Gastroesophageal sphincter (tissue), 4 donors: ENCODE measurements around the gene ASB10. TPM values are rescaled to one million over a fixed set of nuclear protein-coding genes. Genes with fewer than 3 reads are reported as not detected.

Source experiments
- ATAC-seq: fragments of 150-250 bp; one replicate; pipeline ENCODE4 v1.9.1; 2016; ENCODE audit warnings: mild to moderate bottlenecking, moderate library complexity
- H3K27ac ChIP-seq, 4 donors: fragments of 200-600 bp; sonication (generic) in 3 of 4; 1 replicate in 3 of 4; 2 replicates in 1 of 4; pipeline ENCODE4 v1.5.1; 2016 to 2019
- H3K27me3 ChIP-seq: fragments of 200-600 bp; sonication (generic); one replicate; pipeline ENCODE4 v1.5.1; 2019
- H3K36me3 ChIP-seq, 2 donors: fragments of 200-600 bp; sonication (generic); one replicate each; pipeline ENCODE4 v1.5.1; 2019; ENCODE audit warnings: control low read depth in 1 of 2
- H3K4me1 ChIP-seq, 3 donors: fragments of 200-600 bp; sonication (generic); 1 replicate in 2 of 3; 2 replicates in 1 of 3; pipeline ENCODE4 v1.5.1; 2016 to 2019; ENCODE audit warnings: control low read depth in 2 of 3
- H3K4me3 ChIP-seq, 2 donors: fragments of 200-600 bp; sonication (generic); one replicate each; pipeline ENCODE4 v1.5.1; 2019; ENCODE audit warnings: mild to moderate bottlenecking in 1 of 2, moderate library complexity in 1 of 2
- H3K9me3 ChIP-seq, 3 donors: fragments of 200-600 bp; sonication (generic); one replicate each; pipeline ENCODE4 v1.5.1; 2017 to 2019; ENCODE audit warnings: control low read depth in 2 of 3
- EP300 ChIP-seq: sonication (generic); formaldehyde crosslinking; IDR thresholded peaks from one replicate; pipeline ENCODE4 v1.6.1; 2017; ENCODE audit warnings: antibody characterized with exemption, mild to moderate bottlenecking
- POLR2A ChIP-seq, 2 donors: fragments of 450-650 bp; IDR thresholded peaks; one replicate each; pipeline ENCODE4 v1.6.1; 2017; ENCODE audit warnings: antibody characterized with exemption in 2 of 2, mild to moderate bottlenecking in 2 of 2, moderate library complexity in 1 of 2
- POLR2AphosphoS5 ChIP-seq: sonication (generic); formaldehyde crosslinking; IDR thresholded peaks from one replicate; pipeline ENCODE4 v1.6.1; 2017; ENCODE audit warnings: antibody characterized with exemption
- WGBS, 2 donors: methylation state at CpG; one replicate each; pipeline ENCODE4 v1.1.5; 2018; ENCODE audit warnings: low coverage in 1 of 2; 5-methylcytosine and 5-hydroxymethylcytosine counted together
- total RNA-seq, 4 donors: library from RNA; depleted of rRNA; stranded (reverse); fragments of >200 nt; gene quantifications; one replicate each; pipeline ENCODE4 v1.1.0, GENCODE V29; 2016
- TF ChIP-seq, protein P1 (sequence below), 4 experiments: fragments of 200-600 bp in 2 of 4; fragments of 450-650 bp in 2 of 4; sonication (generic) in 1 of 4; IDR thresholded peaks; one replicate each; pipeline ENCODE4 v1.5.1; 2017 to 2019; ENCODE audit warnings: antibody characterized with exemption in 4 of 4, mild to moderate bottlenecking in 2 of 4, moderate library complexity in 2 of 4

ASB10 gene
- total RNA-seq, 4 donors from 2014 or later, result not detected

DNA sequence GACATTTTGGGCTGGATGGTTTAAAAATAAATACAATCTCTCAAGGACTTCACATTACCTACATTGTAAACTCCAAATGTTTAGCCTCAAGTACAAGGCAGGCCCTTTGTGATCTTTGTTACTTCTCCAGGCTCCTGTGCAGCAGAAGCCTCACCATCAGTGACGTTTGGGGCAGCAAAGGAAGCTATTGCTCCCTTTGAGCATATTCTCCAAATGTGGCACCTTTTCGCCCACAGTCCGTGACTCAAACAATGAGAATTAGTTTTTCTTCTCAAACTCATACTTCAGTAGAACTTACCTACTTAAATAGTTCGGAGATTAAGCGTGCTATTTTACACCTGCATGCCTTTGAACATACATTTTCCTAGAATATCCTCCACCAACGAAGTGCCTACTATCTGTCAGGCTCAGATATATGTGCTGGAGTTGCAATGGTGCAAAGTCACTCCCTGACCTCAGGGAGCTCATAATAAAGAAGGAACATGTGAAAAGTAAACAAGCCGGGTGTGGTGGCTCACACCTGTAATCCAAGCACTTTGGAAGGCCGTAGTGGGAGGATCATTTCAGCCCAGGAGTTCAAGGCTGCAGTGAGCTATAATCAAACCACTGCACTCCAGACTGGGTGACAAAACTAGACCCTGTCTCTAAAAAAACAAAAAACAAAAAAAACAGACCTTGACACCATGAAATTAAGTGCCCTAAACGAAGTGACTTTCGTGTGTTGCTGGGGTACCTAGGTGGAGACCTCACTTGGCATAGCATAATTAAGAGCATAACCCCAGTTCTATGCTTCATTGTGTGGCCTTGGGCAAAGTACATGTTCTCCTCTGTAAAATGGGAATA lies 41.2 kb upstream of the ASB10 start:
- no peak for TF ChIP-seq EP300
- TF ChIP-seq POLR2AphosphoS5, result no peak
- no peak for TF ChIP-seq POLR2A (IDR thresholded peaks at IDR 0.05)
- TF ChIP-seq, protein P1, sequence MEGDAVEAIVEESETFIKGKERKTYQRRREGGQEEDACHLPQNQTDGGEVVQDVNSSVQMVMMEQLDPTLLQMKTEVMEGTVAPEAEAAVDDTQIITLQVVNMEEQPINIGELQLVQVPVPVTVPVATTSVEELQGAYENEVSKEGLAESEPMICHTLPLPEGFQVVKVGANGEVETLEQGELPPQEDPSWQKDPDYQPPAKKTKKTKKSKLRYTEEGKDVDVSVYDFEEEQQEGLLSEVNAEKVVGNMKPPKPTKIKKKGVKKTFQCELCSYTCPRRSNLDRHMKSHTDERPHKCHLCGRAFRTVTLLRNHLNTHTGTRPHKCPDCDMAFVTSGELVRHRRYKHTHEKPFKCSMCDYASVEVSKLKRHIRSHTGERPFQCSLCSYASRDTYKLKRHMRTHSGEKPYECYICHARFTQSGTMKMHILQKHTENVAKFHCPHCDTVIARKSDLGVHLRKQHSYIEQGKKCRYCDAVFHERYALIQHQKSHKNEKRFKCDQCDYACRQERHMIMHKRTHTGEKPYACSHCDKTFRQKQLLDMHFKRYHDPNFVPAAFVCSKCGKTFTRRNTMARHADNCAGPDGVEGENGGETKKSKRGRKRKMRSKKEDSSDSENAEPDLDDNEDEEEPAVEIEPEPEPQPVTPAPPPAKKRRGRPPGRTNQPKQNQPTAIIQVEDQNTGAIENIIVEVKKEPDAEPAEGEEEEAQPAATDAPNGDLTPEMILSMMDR (IDR thresholded peaks at IDR 0.05), result no peak
- no peaks in the 10 kb centered on the region for H3K9me3 ChIP-seq
- H3K36me3 ChIP-seq, result peaks cover 0 to 19% of the 10 kb centered on the region in 2 donors
- 49 to 62% methylated on average over 8 to 9 of the region's 10 CpGs for WGBS, 2 donors
- H3K27me3 ChIP-seq, result no peaks in the 10 kb centered on the region
- peak overlapping the region; percentile 51 to 87 (median 81) for H3K27ac ChIP-seq
- H3K4me3 ChIP-seq, result peak overlapping the region; percentile 46 to 77
- peaks cover 0 to 45% (median 17%) of the 10 kb centered on the region in 3 donors for H3K4me1 ChIP-seq
- no peak for ATAC-seq

DNA sequence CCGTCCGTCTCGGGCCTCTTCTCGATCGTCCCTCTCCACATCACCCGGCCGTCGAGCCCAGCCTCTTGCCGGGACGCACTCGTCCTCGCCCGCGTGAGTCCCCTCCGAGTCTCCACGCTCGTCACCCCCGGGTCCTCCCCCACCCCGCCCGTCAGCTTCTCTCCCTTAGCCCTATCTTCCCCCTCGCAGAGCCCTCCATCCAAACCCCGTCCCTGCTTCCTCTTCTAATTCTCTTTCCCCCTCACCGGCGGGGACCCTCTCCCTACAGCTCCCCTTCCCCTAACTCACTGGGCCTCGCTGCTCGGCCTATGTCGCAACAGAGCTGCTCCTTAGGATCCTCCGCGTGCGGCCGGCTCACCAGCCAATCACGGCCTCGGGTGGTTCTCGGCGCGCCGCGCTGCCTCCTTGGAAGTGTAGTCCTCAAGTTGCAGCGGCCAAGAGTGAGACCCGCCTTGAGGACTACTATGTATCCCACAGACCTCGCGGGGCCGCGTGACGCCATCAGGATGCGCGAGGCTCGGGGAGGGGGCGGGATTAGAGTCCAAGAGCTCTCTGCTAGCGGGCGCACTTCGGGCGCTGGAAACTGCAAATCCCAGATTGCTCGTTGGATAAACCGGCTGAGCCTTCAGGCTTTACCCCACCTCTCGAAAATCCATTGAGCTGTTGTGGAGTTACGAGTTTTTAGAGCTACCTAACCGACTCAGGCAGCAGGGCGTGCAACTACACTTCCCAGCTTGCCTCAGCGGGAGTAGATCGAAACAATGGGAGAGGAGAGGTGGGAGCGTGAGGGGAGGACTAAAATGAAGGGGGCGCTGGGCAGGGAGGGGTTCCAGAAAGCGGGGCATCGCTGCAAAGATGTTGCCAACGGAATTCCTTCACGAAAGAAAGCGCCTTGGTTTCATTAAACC lies 40.1 kb upstream of the ASB10 start, which contains the start of gene ABCF2:
Gene ABCF2, minus strand, starts transcription at position 331 of the 908 bp plus-strand sequence. CDS start 747 bp downstream, outside the sequence.
- peak; percentile 100 for ATAC-seq
- Histone ChIP-seq H3K4me3 (peak within 1 kb of the TSS; percentile 69 to 77), H3K27ac (peak within 1 kb of the TSS; percentile 51 to 87 (median 81)), H3K27me3 (no peaks in the 10 kb centered on the region), H3K9me3 (no peaks in the 10 kb centered on the region), H3K4me1 (peaks cover 0 to 39% (median 15%) of the 10 kb centered on the region in 3 donors), H3K36me3 (peaks cover 0 to 30% of the 10 kb centered on the region in 2 donors)
- TF ChIP-seq EP300 (no peak), POLR2AphosphoS5 (peak; percentile 77), POLR2A (IDR thresholded peaks at IDR 0.05) (peak in 1 of 2 donors; percentile 39)
- TF ChIP-seq, protein P1 (IDR thresholded peaks at IDR 0.05), result peak in 1 of 4 experiments; percentile 21
- WGBS, 2 donors, result 1% methylated on average over 26 to 33 of the region's 68 CpGs

DNA sequence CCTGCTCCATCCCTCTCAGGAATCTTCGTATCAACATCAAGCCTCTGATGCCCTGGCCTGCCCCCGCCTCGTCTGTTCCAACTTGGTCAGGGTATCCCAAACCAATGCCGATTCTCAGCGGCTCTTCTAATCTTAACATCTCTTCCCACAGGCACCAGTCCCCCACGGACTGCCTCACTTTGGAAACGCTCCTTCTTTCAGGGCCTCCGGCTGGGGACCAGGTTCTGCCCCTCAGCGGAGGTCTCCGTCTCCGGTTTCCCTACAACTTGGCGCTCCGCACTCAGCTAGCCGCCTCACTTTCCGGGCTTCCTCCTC lies 39.5 kb upstream of the ASB10 start:
- TF ChIP-seq EP300, result no peak
- no peak for TF ChIP-seq POLR2AphosphoS5
- peak overlapping the region; percentile 69 to 77 for H3K4me3 ChIP-seq
- H3K27ac ChIP-seq, result peak overlapping the region; percentile 25 to 87 (median 81)
- H3K36me3 ChIP-seq, result peaks cover 0 to 36% of the 10 kb centered on the region in 2 donors
- no peaks in the 10 kb centered on the region for H3K27me3 ChIP-seq
- ATAC-seq, result peak; percentile 11
- no peaks in the 10 kb centered on the region for H3K9me3 ChIP-seq
- peaks cover 0 to 33% (median 12%) of the 10 kb centered on the region in 3 donors for H3K4me1 ChIP-seq
- WGBS, 2 donors, result 0% methylated on average over 8 to 10 of the region's 15 CpGs

DNA sequence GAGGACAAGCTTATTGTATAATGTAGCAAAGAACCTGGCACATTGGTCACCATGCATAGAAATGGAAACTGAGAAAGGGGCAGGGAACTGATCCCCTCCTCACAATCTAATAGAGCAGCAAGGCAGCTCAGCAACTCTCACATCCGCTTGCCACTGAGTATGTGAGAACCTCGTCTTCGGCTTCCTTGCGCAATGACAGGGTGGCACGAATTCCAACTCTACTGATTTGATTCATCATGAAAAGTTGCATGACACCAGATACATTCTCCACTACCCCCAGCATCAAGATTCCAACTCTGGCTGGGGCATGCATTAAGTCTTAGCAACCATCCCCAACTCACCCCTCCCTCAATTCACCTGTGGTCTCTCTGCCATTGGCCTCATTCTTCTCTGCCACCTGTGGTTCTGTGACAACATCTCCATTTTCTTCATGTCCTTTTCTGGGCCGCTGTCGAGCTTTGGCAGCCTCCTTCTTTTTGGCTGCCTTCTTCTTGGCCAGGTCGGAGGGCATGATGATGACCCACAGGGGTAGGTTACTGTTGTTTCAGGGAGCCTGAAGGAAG lies 39.0 kb upstream of the ASB10 start:
- Histone ChIP-seq H3K4me3 (peak overlapping the region; percentile 69 to 77), H3K27me3 (no peaks in the 10 kb centered on the region), H3K9me3 (no peaks in the 10 kb centered on the region), H3K4me1 (peaks cover 0 to 28% (median 11%) of the 10 kb centered on the region in 3 donors), H3K36me3 (peaks cover 0 to 41% of the 10 kb centered on the region in 2 donors), H3K27ac (peak overlapping the region in 1 of 4 donors; percentile 77)
- no peak for ATAC-seq
- no peak for TF ChIP-seq EP300
- TF ChIP-seq POLR2AphosphoS5, result no peak
- no peak for TF ChIP-seq POLR2A (IDR thresholded peaks at IDR 0.05)
- WGBS, 2 donors, result 46 to 75% methylated on average over 4 to 8 of the region's 8 CpGs

DNA sequence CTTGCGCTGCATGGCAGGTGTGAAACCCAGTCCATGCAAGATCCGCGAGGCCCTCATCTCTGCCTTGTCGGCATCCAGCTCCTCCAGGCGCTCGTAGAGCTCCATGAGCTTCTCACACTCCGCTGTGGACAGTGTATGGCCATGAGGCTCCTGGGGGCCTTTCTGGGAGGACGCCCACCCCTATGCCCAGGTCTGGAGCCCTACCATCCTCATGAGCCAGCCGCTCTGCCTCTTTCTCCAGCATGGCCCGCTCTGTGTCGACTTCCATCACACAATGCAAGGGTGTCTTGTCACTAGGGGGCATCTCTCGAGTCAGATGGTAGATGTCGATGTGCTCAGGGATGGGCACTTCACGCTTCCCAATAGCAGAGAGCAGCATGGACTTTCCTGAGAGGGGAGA lies 36.7 kb upstream of the ASB10 start:
- Histone ChIP-seq H3K4me3 (no peak overlapping the region), H3K36me3 (peaks cover 2 to 64% of the 10 kb centered on the region in 2 donors), H3K4me1 (peaks cover 0 to 28% (median 11%) of the 10 kb centered on the region in 3 donors), H3K27ac (no peak overlapping the region), H3K27me3 (no peaks in the 10 kb centered on the region), H3K9me3 (no peaks in the 10 kb centered on the region)
- ATAC-seq, result no peak
- TF ChIP-seq, protein P1 (IDR thresholded peaks at IDR 0.05), result no peak
- TF ChIP-seq EP300 (no peak), POLR2AphosphoS5 (no peak), POLR2A (IDR thresholded peaks at IDR 0.05) (no peak)
- 83% methylated on average over 2 to 10 of the region's 14 CpGs for WGBS, 2 donors
